NCI-H2227 (cell line): ENCODE measurements around the gene IL1R1.

Experiments used
- DNase-seq: peaks from one replicate; lab custom pipeline; 2025; ENCODE audit not compliant: unreplicated experiment; lab: John Stamatoyannopoulos, UW

IL1R1 gene

GRCh38 chr2:102200539-102200938 is 58.0 kb downstream of the IL1R1 start:
- no peak for DNase-seq

GRCh38 chr2:102204638-102205037 is 62.1 kb downstream of the IL1R1 start:
- no peak for DNase-seq

GRCh38 chr2:102206666-102207341 is 64.3 kb downstream of the IL1R1 start:
- no peak for DNase-seq

- no peak for DNase-seq
Observed at GRCh38 chr2:102208774-102209173, 66.2 kb downstream of the IL1R1 start.

GRCh38 chr2:102209474-102209873 is 66.9 kb downstream of the IL1R1 start:
- no peak for DNase-seq

GRCh38 chr2:102217032-102217431 is 74.5 kb downstream of the IL1R1 start:
- DNase-seq, result no peak

- DNase-seq, result no peak
Observed at GRCh38 chr2:102224824-102225739, 82.5 kb downstream of the IL1R1 start.

- DNase-seq, result no peak
Observed at GRCh38 chr2:102226171-102226570, 83.6 kb downstream of the IL1R1 start.

- DNase-seq, result no peak
Observed at GRCh38 chr2:102226612-102227391, 84.3 kb downstream of the IL1R1 start.

- no peak for DNase-seq
Observed at GRCh38 chr2:102229141-102229769, 86.7 kb downstream of the IL1R1 start.
